NCI-H526 (cell line): Measurements from ENCODE around the gene PTMS.

Experiments used
- DNase-seq, 2 experiments: peaks; one replicate each; lab custom pipeline; 2025; lab: John Stamatoyannopoulos, UW

Gene PTMS

DNA sequence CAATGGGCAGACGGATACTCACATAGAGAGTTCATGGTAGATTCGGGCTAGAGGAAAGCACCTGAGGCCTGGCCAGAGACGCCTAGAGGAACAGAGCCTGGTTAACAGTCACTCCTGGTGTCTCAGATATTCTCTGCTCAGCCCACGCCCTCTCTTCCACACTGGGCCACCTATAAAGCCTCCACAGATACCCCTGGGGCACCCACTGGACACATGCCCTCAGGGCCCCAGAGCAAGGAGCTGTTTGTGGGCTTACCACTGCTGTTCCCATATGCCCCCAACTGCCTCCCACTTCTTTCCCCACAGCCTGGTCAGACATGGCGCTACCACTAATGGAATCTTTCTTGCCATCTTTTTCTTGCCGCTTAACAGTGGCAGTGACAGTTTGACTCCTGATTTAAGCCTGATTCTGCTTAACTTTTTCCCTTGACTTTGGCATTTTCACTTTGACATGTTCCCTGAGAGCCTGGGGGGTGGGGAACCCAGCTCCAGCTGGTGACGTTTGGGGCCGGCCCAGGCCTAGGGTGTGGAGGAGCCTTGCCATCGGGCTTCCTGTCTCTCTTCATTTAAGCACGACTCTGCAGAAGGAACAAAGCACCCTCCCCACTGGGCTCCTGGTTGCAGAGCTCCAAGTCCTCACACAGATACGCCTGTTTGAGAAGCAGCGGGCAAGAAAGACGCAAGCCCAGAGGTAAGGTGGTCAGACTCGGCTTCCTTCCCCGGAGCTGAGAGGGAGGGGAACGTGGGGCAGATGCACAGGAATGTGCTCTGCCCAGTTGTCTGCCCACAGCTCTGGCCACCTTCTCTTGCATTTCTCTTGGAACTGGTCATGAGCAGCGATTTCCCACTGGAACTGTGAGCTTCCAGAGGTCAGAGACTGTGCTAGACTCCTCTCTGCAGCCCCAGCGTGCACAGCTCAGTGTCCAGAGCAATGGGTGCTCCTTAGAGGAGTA, 23.1 kb downstream of the PTMS start, which contains the start of gene CD4:
TSS of gene CD4 (plus strand) at position 557 of the 953 bp plus-strand sequence. CDS start 10,611 bp downstream, outside the sequence.
- DNase-seq, result no peak

DNA sequence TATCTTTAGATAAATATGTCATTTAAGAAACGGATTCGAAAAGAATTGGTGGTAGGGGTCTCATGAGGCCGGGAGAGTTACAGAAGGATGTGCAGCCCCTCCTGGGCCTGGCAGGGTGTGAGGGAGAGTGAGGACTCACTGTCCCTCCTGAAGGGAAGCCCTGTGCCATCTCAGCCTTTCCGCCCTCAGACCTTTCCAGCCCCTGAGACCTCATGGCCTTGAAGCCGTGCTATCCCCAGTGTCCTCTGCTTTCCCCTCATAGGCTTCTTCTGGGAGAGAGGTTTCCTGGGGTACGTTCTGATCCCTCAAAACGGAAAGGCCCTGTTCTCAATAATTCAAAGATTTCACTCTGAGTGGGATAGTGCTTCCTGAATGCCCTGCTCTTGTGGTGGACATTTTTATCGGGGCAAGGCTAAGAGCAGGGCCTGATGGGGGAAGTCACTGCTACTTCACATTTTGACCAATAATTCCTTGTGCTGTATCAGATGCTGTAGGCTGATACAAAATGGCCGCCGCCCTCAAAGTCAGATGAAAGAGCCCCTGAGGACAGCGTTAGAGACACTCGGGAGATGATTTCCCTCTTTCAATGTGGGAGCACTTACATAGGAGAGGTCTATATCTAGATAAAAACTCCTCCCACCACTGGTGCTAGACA, 24.5 kb downstream of the PTMS start:
- DNase-seq, result no peak

DNA sequence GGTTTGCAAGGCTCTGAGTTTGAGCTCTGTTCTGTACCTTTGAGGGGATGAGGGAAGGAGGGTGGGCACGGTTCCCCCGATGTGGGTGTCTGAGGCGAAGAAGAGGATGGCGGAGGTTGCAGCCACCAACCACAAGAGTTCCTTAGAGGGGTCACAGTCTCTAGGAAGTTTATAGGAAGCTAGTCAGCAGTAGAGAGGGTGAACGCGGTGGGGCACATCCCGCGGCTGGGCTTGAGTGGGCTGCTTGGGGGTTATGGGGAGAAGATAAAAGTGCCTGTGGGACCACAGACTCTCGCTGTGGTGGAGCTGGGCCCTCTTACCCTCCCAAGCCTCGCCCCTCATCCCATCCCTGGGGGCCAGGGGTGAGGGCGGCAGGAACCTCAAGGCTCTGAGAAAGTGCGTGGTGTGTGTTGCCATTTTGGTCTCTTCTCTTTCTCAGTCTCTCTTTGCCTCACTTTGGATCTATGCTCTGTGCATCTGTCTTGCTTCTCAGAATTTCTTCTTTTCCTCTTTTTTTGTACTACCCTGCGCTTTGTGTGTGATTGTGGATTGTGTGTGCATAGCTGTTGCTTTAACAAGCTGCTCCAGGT, 25.9 kb downstream of the PTMS start:
- no peak for DNase-seq

DNA sequence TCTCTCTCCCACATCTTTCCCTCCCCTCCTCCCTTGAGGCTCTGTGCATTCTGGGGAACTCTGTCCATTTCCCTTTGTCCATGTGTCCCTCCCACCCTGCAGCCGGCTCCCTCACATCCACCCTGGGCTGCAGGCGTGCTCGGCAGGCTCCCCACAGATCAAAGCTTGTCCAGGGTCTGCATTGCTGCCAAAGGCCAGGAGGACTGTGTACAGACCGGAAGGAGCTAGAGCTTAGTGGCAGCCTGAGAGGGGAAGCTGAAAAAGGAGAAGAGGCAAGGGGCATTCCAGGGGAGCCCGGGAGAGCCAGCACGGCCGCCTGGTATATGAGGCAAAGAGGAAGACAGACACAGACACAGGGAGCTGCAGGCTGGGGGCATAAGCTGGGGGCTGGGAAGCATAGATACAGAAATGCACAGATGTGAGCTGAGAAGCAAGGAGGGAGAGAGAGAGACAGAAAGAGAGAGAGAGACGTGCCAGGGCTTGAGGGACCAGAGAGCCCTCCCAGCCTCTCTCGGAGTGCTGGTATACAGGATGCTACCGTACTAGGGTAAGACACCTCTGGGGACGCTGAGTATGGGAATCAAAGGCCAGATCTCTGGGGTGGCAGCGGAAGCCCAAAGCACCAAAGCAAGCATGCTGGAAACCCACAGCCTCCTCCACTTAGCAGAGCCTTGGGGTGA, 26.5 kb downstream of the PTMS start:
- no peak for DNase-seq

- DNase-seq, result no peak
These were observed 28.9 kb downstream of the PTMS start for GRCh38 chr12:6795088-6795487.

- no peak for DNase-seq
These were observed 30.4 kb downstream of the PTMS start for GRCh38 chr12:6796576-6796975.

DNA sequence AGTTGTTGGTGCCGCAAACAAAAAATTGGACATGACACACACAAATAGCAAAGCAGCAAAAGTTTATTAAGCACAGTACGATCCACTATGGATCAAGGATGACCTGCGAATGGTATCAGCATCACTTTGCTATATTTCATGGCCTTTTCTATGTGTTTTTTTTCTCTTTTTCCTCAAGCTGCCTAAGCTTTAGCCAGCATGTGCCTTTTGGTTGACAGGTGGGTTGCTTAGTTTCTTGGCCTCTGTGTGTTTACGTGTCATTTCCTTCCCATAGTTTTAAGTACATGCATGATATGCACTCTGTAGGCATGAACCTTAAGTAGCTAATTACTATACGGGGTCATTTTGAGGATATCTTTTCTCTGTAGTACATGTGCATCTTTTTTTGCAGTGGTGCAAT, 33.0 kb downstream of the PTMS start:
- no peak for DNase-seq

DNA sequence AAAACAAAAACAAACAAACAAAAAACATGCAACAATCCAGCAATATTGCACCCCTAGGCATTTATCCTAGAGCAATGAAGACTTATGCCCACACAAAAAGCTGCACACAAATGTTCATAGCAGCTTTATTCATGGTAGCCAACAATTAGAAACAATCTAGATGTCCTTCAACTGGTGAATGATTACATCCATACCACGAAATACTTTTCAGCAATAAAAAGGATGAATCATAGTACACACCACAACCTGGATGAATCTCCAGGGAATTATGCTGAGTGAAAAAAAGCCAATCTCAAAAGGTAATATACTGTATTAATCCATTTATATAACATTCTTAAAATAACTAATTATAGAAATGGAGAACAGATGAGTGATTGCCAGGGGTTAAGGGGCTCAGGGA, 41.0 kb downstream of the PTMS start:
- no peak for DNase-seq

DNA sequence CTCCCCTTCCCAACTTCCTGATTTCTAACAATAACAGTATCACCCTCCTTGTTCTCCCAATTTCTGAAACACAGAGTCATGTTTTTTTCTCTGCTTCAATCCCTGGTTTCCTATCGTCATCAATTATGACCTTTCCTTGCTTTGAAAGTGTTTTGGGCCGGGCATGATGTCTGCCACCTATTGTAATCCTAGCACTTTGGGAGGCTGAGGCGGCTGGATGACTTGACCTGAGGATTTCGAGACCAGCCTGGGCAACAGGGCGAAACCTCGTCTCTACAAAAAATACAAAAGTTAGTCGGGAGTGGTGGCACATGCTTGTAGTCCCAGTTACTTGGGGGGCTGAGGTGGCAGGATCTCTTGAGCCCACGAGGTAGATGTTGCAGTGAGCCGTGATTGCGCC, 42.9 kb downstream of the PTMS start:
- DNase-seq, result no peak

DNA sequence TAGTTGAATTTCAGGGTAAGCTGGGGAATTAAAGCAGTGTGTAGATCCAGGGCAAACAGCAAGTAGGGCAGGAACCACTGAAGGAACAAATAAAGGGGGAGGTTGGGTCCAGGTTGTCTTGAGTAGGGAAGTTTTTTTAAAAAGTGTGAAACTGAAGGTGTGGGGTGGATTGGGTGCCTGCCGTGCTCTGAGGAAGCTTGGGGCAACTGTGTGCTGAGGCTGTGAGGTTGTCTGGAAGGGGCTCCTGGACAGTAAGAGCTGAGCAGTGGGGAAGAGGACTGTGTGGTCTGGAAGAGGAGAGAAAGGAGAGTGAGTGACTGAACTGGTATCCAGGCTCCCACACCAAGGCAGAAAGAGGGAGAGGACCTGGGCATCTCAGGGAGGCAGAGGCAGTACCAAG, 44.6 kb downstream of the PTMS start:
- no peak for DNase-seq

DNA sequence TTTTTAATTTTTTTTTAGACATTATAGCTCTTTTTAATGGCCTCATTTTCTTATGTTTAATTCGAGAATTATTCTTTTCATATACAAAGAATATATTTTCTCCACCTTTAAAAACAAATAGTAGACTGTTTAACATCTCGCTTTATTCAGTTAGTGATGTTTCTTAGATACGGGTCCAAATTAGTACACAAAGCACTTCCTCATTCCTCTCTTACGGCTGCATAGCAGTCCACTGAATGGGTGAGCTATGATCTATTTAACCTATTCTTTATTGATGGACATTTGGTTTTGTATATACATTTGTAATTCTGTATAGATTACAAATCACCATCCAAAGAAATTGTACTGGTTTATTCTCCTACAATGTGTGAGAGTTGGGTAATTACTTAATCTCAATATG, 47.2 kb downstream of the PTMS start:
- no peak for DNase-seq

DNA sequence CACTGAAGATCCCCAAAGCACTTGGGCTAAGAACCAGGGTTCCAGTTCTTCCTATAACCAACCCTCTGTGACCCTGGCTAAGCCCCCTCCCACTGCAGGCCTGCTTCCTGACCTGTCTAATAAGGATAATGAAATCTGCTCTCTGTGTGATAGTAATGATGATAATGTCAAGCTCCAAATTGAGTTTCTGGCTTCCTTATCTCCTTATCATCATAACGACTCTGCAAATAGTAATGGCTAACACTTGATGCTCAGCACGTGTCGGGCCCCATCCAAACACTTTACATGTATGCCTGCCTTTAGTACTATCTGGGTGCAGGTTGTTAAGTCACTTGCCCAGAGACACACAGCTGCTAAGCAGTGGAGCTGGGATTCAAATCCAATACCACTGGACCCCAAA, 50.4 kb downstream of the PTMS start:
- no peak for DNase-seq

- no peak for DNase-seq
These were observed 50.9 kb downstream of the PTMS start for GRCh38 chr12:6817098-6817497.

DNA sequence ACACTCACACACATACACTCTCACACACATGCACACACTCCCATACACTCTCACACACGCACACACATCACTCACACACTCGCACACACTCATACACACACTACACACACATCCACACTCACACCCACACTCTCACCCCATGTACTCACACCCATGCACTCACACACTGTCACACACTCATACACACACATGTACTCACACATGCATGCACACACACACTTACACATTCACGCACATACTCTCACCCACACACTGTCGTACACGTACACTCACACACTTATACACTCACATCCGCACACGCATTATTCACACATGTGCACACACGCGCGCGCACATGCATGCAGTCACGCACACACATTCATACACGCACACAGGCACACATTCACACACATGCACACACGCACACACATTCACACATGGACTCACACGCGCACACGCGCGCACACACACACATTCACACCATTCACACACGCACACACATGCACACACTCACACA, 51.5 kb downstream of the PTMS start:
- no peak for DNase-seq

GRCh38 chr12:6818222-6818621, 52.1 kb downstream of the PTMS start:
- no peak for DNase-seq

DNA sequence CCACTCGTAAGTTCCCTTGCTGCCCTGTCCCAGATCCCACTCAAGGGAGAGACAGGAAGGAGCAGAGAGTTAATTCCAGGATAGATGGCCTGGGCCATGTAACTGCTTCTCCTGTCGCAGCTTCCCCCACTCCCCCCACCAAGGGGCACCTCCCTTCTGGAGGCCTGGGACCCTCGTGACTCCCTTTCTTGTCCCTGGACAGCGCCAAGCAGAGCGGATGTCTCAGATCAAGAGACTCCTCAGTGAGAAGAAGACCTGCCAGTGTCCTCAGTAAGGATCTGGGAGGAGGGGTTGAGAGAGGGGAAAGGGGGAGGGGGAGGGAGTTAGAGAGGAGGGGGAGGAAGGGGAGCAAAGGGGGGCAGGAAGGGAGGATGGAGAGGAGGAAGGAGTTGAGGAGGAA, 52.5 kb downstream of the PTMS start:
- no peak for DNase-seq

DNA sequence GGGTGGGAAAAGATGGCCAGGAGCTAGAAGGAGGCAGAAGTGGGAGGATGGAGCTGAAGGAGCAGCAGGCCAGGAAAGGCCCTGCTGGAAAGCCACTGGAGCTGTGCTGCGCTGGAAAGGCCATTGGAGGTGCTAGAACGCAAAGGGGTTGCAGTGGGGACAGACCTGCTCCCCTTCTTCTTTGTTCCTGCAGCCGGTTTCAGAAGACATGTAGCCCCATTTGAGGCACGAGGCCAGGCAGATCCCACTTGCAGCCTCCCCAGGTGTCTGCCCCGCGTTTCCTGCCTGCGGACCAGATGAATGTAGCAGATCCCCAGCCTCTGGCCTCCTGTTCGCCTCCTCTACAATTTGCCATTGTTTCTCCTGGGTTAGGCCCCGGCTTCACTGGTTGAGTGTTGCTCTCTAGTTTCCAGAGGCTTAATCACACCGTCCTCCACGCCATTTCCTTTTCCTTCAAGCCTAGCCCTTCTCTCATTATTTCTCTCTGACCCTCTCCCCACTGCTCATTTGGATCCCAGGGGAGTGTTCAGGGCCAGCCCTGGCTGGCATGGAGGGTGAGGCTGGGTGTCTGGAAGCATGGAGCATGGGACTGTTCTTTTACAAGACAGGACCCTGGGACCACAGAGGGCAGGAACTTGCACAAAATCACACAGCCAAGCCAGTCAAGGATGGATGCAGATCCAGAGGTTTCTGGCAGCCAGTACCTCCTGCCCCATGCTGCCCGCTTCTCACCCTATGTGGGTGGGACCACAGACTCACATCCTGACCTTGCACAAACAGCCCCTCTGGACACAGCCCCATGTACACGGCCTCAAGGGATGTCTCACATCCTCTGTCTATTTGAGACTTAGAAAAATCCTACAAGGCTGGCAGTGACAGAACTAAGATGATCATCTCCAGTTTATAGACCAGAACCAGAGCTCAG, 53.2 kb downstream of the PTMS start:
- DNase-seq, result no peak

- DNase-seq, result no peak
These were observed 54.0 kb downstream of the PTMS start for GRCh38 chr12:6820166-6820565.
